PC-9 (cell line): Measurements from ENCODE around the gene METTL15. TPM values are rescaled to one million over a fixed set of nuclear protein-coding genes. Genes with fewer than 3 reads are reported as not detected.
A peak's percentile ranks its signal among the peaks of the same experiment; 100 is the strongest.

Experiments
- BruUV-seq: library from RNA; stranded (reverse); fragments of 400-500 nt; replicated peaks from 2 replicates; lab custom pipeline; 2021; lab: Mats Ljungman, UMichigan
- CTCF ChIA-PET: fragments of 300-600 bp; sonication (Branson Sonifier 250); formaldehyde crosslinking; loops from one replicate; lab custom pipeline; 2022; ENCODE audit warnings: antibody characterized with exemption; lab: Charles Lee
- POLR2A ChIA-PET: fragments of 300-600 bp; sonication (Branson Sonifier 250); formaldehyde crosslinking; loops from one replicate; lab custom pipeline; 2022; ENCODE audit warnings: antibody characterized with exemption; ENCODE audit not compliant: unreplicated experiment; lab: Charles Lee
- DNase-seq, 2 experiments: peaks; one replicate each; pipeline versions ENCODE4 v3.0.0 to v3.0.0-alpha.2; 2015 to 2022; ENCODE audit warnings: mixed read lengths in 1 of 2
- H2AFZ ChIP-seq: fragments of 200-600 bp; sonication (generic); 2 replicates; pipeline ENCODE4 v1.8.1; 2017; ENCODE audit warnings: antibody characterized with exemption
- H3F3A ChIP-seq: fragments of 200-600 bp; sonication (generic); 2 replicates; pipeline ENCODE4 v1.8.1; 2017; ENCODE audit warnings: antibody characterized with exemption, mild to moderate bottlenecking, low read depth; ENCODE audit not compliant: insufficient read depth
- H3K27ac ChIP-seq: fragments of 200-600 bp; sonication (generic); 2 replicates; pipeline ENCODE4 v1.6.1; 2016; ENCODE audit warnings: mixed run types
- H3K27me3 ChIP-seq: fragments of 200-600 bp; sonication (generic); 2 replicates; pipeline ENCODE4 v1.6.1; 2016; ENCODE audit warnings: low read depth, mixed run types; ENCODE audit not compliant: insufficient read depth
- H3K36me3 ChIP-seq: fragments of 200-600 bp; sonication (generic); 2 replicates; pipeline ENCODE4 v1.6.1; 2016; ENCODE audit warnings: low read depth, mixed run types
- H3K4me1 ChIP-seq: fragments of 200-600 bp; sonication (generic); replicated peaks from 2 replicates; pipeline ENCODE4 v1.6.1; 2016; ENCODE audit warnings: mixed run types; ENCODE audit not compliant: insufficient read depth
- H3K4me2 ChIP-seq: fragments of 200-600 bp; sonication (generic); 2 replicates; pipeline ENCODE4 v1.6.1; 2017; ENCODE audit warnings: mixed run types
- H3K4me3 ChIP-seq: fragments of 200-600 bp; sonication (generic); 2 replicates; pipeline ENCODE4 v1.6.1; 2016; ENCODE audit warnings: mixed run types
- H3K79me2 ChIP-seq: fragments of 200-600 bp; sonication (generic); 2 replicates; pipeline ENCODE4 v1.6.1; 2017; ENCODE audit warnings: low read depth, mixed run types
- H3K9me2 ChIP-seq: fragments of 200-600 bp; sonication (generic); 2 replicates; pipeline ENCODE4 v1.8.1; 2017; ENCODE audit warnings: mild to moderate bottlenecking; ENCODE audit not compliant: insufficient read depth
- H3K9me3 ChIP-seq: fragments of 200-600 bp; sonication (generic); 2 replicates; pipeline ENCODE4 v1.8.1; 2016; ENCODE audit warnings: low read depth; ENCODE audit not compliant: insufficient read depth
- H4K20me1 ChIP-seq: fragments of 200-600 bp; sonication (generic); 2 replicates; pipeline ENCODE4 v1.8.1; 2017; ENCODE audit not compliant: insufficient read depth
- EZH2 ChIP-seq: fragments of 200-600 bp; sonication (generic); IDR thresholded peaks from 2 replicates; pipeline ENCODE4 v1.8.0; 2017; ENCODE audit warnings: antibody characterized with exemption, low read depth
- intact Hi-C: fragments of 100-400 bp; cut with micrococcal nuclease; formaldehyde crosslinking; loops from one replicate; pipeline ENCODE4 v1.10.0; 2022; ENCODE audit not compliant: unreplicated experiment
- total RNA-seq: library from RNA; stranded (reverse); gene quantifications from 2 replicates; pipeline ENCODE4 v1.2.3, GENCODE V29; 2021
- TF ChIP-seq, protein P1 (sequence below): fragments of 200-600 bp; sonication (generic); conservative IDR thresholded peaks from 2 replicates; pipeline ENCODE4 v1.6.1; 2017; ENCODE audit warnings: mixed run types, antibody characterized with exemption, mild to moderate bottlenecking, moderate library complexity

The METTL15 gene
- total RNA-seq, 1 experiment from 2014 or later = 19.9 TPM

DNA sequence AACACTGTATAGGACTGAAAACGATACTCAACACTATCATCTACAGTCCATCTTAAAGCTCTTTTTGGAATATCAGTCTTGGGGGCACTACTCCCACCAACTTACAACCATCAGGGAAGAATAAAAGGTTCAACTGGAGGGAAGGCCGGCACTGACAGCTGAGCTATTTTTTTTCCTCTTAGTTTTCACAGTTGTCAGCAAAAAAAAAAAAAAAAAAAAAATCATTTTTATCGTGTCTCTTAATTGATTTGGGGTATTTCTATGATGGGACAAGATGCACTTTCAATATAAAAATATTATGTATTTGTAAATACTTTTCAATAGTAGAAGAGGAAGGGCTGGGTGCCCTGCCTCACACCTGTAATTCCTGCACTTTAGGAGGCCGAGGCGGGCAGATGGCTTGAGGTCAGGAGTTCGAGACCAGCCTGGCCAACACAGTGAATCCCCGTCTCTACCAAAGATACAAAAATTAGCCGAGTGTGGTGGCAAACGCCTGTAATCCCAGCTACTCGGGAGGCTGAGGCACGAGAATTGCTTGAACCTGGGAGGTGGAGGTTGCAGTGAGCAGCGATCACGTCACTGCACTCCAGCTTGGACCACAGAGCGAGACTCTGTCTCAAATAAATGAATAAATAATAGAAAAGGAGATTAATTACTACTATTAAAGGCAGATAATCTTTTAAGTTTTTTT is 1.7 kb upstream of the METTL15 start:
- H3K36me3 ChIP-seq = no peaks in the 10 kb centered on the region
- ChIA-PET POLR2A (interaction anchor here (0.6 kb wide), 2 partner anchors 178 to 373 kb away, joined by 4 read pairs; no protein-coding TSS in a partner anchor), CTCF (interaction anchor here (0.6 to 0.7 kb wide), 3 partner anchors 180 to 730 kb away, joined by 3 to 15 read pairs (median 4); no protein-coding TSS in a partner anchor)
- H4K20me1 ChIP-seq = no peaks in the 10 kb centered on the region
- H3K79me2 ChIP-seq = peaks cover 91% of the 10 kb centered on the region
- TF ChIP-seq EZH2 = no peak
- TF ChIP-seq, protein P1, sequence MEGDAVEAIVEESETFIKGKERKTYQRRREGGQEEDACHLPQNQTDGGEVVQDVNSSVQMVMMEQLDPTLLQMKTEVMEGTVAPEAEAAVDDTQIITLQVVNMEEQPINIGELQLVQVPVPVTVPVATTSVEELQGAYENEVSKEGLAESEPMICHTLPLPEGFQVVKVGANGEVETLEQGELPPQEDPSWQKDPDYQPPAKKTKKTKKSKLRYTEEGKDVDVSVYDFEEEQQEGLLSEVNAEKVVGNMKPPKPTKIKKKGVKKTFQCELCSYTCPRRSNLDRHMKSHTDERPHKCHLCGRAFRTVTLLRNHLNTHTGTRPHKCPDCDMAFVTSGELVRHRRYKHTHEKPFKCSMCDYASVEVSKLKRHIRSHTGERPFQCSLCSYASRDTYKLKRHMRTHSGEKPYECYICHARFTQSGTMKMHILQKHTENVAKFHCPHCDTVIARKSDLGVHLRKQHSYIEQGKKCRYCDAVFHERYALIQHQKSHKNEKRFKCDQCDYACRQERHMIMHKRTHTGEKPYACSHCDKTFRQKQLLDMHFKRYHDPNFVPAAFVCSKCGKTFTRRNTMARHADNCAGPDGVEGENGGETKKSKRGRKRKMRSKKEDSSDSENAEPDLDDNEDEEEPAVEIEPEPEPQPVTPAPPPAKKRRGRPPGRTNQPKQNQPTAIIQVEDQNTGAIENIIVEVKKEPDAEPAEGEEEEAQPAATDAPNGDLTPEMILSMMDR = no peak
- no peaks in the 10 kb centered on the region for H3K27me3 ChIP-seq
- peak overlapping the region; percentile 95 for H2AFZ ChIP-seq
- peak overlapping the region; percentile 88 for H3K4me2 ChIP-seq
- peaks cover 47% of the 10 kb centered on the region for H3K4me1 ChIP-seq
- no peaks in the 10 kb centered on the region for H3K9me3 ChIP-seq
- no peak overlapping the region for H3K27ac ChIP-seq
- intact Hi-C loops = loop anchor here (2.0 to 10.0 kb wide), 4 partner anchors 238 to 1228 kb away; partner anchors contain the start of gene BDNF
- no TSS peak for BruUV-seq
- DNase-seq = no peak
- no peaks in the 10 kb centered on the region for H3K9me2 ChIP-seq
- peaks cover 11% of the 10 kb centered on the region; the same call in 1 of the 2 replicates for H3F3A ChIP-seq
- peak overlapping the region; percentile 93 for H3K4me3 ChIP-seq

DNA sequence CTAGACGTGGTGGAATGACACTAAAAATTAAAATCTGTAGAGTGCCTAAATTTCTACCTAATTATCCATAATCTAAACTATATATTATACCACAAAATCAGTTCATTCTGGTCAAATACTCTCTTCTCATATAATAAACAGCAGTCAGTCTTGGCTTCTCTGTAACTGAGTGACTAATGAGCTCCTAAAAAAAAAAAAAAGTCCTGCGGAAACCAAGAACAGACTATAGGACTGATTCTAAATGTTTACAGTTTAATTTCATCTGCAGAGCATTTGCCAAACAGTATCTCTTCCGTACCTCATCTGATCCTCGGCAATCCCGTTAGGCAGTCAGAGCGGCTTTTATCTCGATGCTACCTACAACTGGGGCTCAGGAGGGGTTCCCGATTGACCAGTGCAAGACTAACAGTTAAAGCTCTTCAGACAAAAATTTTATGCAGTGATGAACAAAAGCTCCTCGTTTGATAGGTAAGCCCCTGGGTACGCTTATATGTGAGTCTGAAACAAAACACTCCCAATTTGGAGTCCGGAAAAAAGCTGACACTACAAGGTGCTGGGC is 918 bp upstream of the METTL15 start:
- no peak for DNase-seq
- H3K27ac ChIP-seq = peak overlapping the region; percentile 60
- H3K36me3 ChIP-seq = no peaks in the 10 kb centered on the region
- H3K9me2 ChIP-seq = no peaks in the 10 kb centered on the region
- no peaks in the 10 kb centered on the region for H3K27me3 ChIP-seq
- peak overlapping the region; percentile 93 for H3K4me3 ChIP-seq
- BruUV-seq = no TSS peak
- CTCF ChIA-PET = no interaction called here
- H4K20me1 ChIP-seq = no peaks in the 10 kb centered on the region
- H3K79me2 ChIP-seq = peaks cover 91% of the 10 kb centered on the region
- H3K4me2 ChIP-seq = peak overlapping the region; percentile 88
- POLR2A ChIA-PET = no interaction called here
- H2AFZ ChIP-seq = peak overlapping the region; percentile 95
- intact Hi-C loops = loop anchor here (2.0 to 10.0 kb wide), 4 partner anchors 238 to 1228 kb away; partner anchors contain the start of gene BDNF
- TF ChIP-seq, protein P1 = no peak
- TF ChIP-seq EZH2 = no peak
- H3K4me1 ChIP-seq = peaks cover 48% of the 10 kb centered on the region
- H3K9me3 ChIP-seq = no peaks in the 10 kb centered on the region
- H3F3A ChIP-seq = peaks cover 11% of the 10 kb centered on the region; the same call in 1 of the 2 replicates

DNA sequence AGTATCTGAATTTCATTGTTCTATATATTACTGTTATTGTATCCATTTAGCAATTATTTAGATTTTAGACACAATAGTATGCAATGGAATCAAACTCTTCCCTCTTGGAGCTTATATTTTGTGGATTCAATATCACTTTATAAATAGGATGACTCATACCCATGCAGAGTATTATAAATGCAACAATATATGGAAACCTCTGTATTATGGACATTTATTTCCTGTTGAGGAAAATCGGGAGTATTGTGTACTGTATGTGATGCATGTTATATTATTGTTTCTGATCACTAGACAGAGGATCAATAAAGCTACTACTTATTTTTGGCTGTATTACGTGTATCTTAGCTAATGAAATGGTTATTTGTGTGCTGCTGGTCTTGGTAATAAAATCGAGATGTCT is 770 bp downstream of the METTL15 start:
- Histone ChIP-seq H3K27ac (peak overlapping the region; percentile 61), H3K27me3 (no peaks in the 10 kb centered on the region), H3K79me2 (peaks cover 80% of the 10 kb centered on the region), H3K4me2 (peak overlapping the region; percentile 88), H3K4me3 (peak overlapping the region; percentile 93), H3K36me3 (0 out of 2 replicates have a peak, but pooled peaks cover 5% of the 10 kb centered on the region), H4K20me1 (no peaks in the 10 kb centered on the region), H3K4me1 (peaks cover 48% of the 10 kb centered on the region), H3K9me2 (no peaks in the 10 kb centered on the region), H3K9me3 (no peaks in the 10 kb centered on the region), H3F3A (peaks cover 11% of the 10 kb centered on the region; the same call in 1 of the 2 replicates), H2AFZ (peak overlapping the region; percentile 52; the same call in 1 of the 2 replicates)
- CTCF ChIA-PET = interaction anchor here (1.3 kb wide), 2 partner anchors 391 to 410 kb away, joined by 9 to 11 read pairs; no protein-coding TSS in a partner anchor
- TF ChIP-seq EZH2 = no peak
- BruUV-seq = no TSS peak
- intact Hi-C loops = loop anchor here (1.0 to 10.0 kb wide), 6 partner anchors 36 to 1226 kb away; no protein-coding TSS in a partner anchor
- POLR2A ChIA-PET = no interaction called here
- DNase-seq = peak in 1 of 2 experiments; percentile 40
